GM20431 (cell line): ENCODE measurements around the gene SYPL2.

Experiments used
- in situ Hi-C: fragments of 300-500 bp; cut with MseI, MboI; formaldehyde crosslinking; loops from one replicate; pipeline ENCODE4 v1.15.0; 2020; ENCODE audit warnings: low sequenced_read_pairs; ENCODE audit not compliant: unreplicated experiment

The SYPL2 gene

DNA sequence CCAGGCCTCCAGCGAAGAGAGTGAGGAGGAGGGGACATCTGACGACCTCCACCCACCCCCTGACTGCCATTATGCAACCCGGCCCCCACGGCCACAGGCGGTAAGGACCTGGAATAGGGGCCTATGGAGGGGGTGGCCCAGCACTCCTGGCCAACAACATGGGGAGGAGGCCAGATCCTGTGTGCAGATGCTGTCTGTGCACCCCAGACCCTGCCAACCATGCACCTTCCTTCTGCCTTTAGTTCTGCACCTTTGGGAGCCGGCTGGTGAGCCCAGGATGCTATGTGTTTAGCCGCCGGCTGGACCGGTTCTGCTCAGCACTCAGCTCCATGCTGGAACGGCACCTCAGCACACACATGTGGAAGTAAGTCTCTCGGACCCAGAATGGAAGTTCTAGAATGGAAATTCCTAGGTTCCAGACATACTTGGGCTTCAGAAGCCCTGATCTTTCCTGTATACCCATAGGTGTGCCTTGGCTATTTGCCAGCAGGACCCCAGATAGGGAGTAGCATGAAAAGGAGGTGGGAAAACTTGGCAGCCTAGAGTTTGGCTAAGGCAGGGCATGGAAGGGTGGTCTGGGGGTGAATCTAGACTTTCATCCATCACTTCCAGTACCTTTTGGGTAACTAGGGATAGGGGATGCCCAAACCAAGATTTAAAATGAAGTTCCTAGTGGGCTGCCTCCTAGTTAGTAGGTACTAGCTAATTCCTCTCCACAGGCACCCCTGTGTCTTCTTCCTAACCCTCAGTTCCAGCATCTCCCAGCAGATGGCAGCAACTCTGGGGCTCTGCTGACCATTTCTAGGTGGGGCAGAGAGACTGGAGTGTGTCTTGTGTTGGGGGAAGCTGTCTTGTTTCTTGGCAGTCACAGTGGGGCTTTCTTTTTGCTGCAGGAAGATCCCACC lies 23.9 kb downstream of the SYPL2 start:
- in situ Hi-C loops: loop anchor here (5.0 kb wide), 1 partner anchor 42 kb away; no protein-coding TSS in a partner anchor

DNA sequence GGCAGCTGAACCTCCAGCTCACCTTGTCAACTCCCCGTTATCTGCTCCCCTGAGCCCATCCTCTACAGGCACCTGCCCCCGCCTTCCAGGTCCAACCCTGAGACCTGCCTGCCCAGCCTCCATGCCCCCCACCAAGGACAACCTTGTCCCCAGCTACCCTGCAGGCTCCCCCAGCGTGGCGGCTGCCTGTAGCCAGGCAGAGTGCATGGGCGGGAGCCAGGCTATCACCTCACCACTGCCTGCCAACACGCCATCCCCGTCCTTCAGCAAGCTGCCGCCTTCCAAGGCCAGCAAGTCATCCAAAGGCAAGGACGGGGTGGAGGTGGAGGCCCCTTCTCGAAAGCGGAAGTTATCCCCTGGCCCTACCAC lies 24.6 kb downstream of the SYPL2 start:
- in situ Hi-C loops: loop anchor here (5.0 kb wide), 1 partner anchor 41 kb away; no protein-coding TSS in a partner anchor

DNA sequence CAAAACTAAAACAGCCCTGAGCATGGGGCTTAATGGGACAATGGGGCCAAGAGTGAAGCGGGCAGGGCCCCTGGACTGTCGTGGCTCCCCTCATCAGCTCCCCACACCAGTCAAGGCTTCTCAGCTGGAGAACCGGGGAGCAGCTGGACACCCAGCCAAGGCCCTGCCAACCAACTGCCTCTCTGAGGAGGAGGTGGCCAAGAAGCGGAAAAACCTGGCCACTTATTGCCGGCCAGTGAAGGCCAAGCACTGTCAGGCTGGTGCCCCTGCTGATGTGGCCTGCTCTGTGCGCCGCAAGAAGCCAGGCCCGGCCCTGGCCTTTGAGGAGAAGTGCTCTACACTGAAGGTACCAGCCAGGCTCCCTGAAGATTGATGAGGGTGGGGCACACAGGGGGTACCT lies 25.0 kb downstream of the SYPL2 start:
- in situ Hi-C loops: loop anchor here (5.0 kb wide), 1 partner anchor 41 kb away; no protein-coding TSS in a partner anchor

DNA sequence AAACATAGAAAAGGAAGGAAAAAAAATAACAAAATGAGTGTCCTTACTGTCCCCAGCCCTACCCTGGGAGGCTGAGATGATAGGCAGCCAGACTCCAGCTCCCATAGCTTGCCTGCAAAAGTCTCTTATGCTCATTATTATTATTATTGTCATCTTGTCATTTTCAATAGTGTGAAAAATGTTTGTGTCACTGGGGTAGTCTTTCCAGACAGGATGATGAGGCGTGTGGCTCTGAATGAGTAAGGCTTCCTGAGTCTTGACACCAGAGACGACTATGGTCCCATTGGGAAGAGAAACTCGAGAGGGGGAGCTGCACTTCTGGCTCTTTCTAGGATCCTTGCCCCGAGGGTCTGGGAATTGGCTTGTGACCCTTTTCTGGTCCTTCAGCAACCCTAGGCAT lies 26.4 kb downstream of the SYPL2 start:
- in situ Hi-C loops: loop anchor here (5.0 kb wide), 1 partner anchor 40 kb away; no protein-coding TSS in a partner anchor

DNA sequence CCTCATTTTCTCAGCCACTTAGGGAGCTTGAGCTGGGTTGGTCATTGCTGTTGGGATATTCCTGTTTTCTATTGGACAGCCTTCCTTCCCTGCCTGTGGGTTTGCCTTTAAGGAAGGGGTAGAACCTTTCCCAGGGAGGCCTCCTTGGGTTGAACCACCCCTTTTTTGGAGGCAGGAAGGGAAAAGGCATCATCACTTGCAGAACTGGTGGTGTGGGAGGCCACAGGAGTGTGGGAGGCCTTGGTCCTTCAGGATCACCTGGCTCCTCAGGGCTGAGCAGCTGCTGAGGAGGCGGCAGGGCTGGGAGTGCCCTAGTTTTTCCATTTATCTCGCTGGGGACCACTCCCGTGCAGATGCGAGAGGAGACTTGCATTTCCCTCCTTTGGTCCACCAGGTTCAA lies 26.9 kb downstream of the SYPL2 start:
- in situ Hi-C loops: loop anchor here (5.0 kb wide), 1 partner anchor 39 kb away; no protein-coding TSS in a partner anchor

DNA sequence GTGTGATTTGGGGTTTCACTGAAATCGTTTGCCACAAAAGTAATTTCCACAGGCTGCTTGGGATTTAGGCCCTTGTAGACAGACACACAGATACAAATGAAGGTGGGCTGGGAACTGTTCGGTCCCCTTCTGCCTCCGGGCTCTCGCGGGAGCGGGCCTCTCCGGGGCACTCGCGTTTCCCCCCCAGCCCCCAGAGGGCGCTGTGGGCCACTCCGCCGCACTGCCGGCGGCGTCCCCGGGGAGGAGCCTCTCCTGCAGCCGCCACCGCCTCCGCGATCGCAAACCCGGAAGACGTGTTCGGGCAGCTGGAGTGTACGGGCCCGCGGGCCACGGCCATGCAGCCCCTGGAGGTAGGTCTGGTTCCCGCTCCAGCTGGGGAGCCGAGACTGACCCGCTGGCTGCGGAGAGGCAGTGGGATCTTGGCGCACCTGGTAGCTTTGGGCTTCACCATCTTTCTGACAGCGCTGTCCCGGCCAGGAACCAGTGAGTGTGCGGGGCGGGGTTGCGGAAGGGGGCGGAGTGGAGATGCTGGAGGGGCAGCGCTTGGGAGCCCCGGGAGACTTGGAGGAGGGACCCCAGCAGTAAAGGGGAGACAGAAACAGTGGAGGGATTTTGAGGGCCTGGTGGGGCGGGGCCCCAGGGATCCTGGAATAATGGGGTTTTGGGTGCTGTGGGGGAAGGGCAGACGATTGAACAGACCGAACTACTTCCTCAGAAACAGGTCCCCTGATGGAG lies 27.6 kb downstream of the SYPL2 start, which contains the start of gene CYB561D1:
Gene CYB561D1 (plus strand): TSS at position 290 of the 735 bp plus-strand sequence. CDS start 46 bp downstream, at position 336.
- in situ Hi-C loops: loop anchor here (5.0 kb wide), 1 partner anchor 38 kb away; no protein-coding TSS in a partner anchor

DNA sequence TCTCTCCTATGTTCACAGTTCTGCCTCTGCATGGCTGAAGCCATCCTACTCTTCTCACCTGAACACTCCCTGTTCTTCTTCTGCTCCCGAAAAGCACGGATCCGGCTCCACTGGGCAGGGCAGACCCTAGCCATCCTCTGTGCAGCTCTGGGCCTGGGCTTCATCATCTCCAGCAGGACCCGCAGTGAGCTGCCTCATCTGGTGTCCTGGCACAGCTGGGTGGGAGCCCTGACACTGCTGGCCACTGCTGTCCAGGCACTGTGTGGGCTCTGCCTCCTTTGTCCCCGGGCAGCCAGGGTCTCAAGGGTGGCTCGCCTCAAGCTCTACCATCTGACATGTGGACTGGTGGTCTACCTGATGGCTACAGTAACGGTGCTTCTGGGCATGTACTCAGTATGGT lies 29.4 kb downstream of the SYPL2 start:
- in situ Hi-C loops: no loop called here

DNA sequence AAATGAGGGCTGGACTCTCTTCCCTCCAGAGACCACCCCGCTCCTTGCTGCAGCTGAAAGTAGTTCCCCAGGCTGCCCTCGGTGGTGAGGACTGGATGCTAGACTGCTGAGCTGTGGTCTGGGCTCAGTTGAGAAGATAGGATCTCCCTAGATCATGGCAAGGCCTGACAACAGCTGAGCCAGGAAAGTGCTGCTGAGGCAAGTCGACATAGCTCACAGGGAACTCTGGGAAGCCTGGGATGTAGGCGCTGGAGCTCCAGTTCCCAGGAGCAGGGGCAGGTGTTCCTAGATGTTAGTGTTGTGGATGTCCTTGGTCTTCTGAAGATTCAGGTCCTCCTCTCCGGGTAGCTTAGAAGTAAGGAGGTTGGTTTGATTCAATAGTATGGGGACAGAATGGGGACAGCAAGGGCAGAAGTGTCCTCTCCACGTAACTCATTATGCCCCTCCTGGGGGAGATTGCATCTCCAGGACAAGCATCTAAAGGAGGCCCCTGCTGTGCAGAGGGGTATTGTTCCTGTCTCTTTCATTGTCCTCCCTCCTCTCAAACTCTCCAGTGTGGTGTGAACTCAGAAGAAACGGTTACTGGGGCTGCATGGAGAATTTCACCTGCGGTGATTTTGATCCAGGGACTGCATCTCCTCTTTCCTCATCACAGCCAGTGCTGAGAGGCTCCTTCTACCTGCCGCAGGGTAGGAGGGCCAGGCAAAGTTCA lies 31.3 kb downstream of the SYPL2 start:
- in situ Hi-C loops: no loop called here

DNA sequence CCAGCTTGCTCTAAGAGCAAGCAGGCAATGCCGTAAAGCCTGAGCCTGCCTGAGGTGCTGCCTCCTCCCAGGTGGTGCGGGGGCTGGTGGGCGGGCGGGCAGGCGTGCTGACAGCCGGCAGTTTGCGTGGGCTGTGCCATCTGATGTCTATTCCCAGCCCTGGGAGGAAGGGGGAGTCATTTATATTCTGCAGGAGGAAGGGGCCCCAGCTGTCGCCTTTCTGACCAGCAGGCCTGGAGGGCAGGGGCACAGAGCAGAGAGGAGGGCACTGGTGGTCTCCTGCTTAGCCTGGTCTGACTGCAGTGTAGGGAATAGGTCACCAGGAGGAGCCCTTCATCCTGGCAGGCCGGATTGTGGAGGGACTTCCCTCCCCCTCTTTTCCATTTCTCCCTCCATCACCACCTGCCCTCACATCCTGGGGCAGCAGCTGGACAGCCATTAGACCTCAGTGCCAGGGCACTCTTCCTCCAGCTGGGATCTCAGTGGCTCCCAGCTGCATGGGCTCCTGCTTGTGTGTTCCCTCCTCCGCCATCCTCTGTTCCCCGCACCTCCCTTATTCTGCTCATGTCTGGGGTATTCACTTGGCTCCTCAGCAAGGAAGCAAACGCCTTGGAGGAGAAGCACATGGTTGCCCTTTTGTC lies 31.9 kb downstream of the SYPL2 start:
- in situ Hi-C loops: no loop called here

DNA sequence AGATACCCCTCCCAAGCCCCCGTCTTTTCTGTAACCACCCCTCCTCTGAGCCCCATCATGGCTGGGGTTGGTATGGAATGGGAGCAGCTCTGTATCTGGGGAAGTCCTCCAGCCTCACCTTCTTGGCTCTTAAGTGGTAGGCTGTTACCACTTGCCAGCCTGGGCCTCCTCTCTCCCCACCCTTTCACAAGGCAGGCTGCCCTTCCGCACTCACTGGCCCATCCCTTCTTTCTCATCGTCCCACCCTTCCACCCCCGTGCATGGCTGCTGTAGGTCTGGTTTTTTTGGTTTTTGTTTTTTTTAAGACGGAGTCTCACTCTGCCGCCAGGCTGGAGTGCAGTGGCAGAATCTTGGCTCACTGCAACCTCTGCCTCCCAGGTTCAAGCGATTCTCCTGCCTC lies 32.7 kb downstream of the SYPL2 start:
- in situ Hi-C loops: no loop called here

DNA sequence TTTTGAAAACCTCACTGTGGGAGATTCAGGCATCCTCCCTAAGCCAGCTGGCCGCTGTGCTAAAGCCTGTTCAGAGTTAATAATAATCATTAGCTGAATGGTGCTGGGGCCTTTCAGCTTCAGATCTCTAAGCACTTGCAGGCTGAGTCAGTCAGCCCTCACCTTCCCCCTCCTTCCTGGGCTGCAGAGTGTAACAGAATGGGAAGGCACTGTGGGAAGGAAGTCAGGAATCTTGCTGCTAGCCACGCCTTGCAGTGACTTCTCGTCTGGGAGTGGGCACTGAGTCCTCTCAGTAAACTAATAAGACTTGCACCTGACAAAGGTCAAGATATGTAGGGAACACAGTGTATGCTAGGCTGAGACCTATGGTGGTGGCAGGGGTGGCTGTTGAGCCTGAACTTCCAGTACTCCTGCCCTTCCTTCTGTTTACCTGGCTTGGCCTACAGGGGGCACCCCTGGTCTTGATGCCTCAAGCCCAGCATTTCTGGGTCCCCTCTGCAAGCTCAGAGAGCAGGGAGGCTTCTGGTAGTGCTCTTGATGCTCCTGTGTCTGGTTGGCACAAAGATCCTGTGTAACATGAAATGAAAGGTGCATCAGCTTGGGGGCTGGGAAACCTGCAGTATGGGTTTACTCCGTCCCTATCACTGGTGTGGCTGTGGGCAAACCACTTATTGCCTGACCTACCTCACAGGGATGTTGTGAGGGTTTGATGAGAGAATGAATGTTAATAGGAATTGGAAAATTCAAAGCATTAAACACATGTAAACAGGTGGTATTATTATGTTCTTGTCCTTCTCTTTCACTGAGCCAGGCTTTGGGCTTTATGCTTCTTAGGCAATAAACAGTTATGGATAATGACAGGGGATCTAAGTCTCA lies 33.6 kb downstream of the SYPL2 start:
- in situ Hi-C loops: no loop called here

DNA sequence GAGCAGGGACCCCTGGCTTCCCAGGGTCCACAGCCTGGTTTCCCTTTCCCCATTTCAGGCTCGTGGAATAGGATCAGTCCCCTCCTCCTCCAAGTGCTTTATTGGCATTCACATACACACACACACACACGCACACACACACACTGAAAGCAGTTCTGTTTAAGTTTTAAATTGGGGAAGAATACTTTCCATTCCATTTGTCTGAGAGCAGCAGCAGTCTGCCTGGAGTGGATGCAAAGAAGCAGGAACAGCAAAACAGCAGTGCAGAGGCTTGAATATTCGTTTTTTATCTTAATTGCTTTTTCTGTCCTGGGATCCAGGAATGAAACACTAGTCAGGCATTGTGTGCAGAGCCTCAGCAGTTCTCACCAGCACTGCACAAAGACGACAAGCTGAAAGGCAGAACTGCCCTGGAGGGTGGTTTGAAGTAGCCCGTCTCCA lies 34.6 kb downstream of the SYPL2 start:
- in situ Hi-C loops: no loop called here

DNA sequence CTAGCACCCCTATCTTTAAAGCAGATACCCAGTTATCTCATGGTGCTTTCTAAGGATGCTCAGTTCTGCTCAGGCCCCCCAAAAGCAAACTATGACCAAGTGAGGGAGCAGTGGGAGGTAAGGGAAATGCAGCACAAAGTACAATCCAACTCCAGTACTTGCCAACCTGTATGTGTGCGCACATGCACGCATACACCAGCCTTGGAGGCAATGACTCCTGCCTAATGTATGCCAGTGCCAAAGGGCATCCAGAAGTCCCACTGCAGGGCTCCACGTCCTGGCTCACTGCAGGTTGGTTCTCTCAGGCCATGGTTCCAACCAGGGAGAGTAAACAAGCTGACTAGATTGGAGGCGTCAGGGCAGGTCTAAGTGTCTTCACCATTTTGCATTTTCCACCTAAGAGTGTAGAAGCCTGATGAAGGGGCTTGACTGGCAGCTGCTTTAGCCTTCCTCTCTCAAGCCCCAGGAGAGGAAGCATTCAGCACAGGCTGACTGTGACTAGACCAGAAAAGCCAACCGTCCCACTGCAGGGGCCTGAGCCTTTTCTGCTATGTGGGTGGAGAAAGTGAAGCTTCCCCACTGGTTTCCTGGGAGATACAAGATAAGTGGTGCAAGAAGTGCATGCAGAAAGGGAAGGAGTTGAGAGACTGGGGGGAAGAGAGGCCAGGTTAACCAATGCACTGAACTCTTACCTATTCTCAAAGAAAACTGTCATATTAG lies 35.5 kb downstream of the SYPL2 start:
- in situ Hi-C loops: no loop called here

DNA sequence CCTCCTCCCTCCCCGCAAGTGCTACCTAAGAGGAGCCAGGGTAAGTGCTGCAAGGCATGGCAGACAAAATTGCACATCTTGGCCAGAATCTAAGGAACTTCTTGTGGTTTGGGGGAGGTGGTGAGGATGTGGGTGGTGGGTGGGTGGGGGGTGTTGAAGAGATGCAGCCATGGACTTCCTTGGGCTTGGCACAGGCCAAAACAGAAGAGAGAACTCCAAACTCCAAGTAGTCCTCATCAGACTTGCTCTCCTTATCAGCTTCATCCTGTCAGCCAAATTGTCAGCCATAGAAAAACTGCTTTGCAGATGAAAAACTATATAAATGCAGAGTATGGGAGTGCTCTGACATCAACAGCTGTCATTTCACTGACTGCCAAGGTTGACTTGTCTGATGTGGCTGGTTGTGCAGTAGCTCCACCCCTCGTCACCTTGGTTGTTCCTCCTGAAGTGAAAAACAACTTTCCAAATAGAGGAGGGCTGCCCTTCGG lies 36.1 kb downstream of the SYPL2 start:
- in situ Hi-C loops: no loop called here

DNA sequence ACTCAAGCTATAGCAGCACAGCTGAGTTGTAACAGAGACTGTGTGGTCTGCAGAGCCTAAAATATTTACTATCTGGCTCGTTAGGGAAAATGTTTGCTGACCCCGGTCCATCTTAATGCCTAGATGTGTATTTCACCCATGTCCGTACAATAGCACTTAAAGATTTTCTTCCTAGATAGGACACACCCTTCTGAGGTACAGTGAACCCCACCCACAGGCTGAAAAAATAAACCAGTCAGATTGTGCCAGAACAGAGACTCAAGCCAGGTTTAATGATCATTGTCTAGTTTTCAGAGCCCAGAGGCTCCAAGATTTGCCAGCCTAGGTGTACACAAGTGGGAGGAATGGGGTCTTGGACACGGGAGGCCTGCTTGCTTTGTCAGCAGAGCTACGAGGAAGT lies 37.6 kb downstream of the SYPL2 start:
- in situ Hi-C loops: no loop called here

DNA sequence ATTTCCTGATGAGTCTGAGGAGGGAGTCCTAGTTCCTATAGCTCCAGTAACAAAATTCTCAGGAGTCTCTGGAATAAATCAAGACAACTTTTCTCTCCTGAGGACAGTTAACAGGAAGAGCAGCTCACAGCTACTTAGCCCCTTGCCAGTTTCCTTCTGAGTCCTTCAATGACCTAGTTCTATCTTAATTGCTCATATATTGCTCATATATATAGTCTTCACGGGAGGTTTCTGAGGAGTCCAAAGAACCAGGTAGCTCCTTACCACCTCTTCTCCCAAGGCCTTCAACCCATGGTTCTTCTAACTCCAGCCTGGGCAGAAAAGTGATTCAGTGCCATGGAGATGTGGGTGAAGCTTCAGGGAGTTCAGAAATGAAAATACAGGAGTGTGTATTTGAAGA lies 38.6 kb downstream of the SYPL2 start:
- in situ Hi-C loops: no loop called here

DNA sequence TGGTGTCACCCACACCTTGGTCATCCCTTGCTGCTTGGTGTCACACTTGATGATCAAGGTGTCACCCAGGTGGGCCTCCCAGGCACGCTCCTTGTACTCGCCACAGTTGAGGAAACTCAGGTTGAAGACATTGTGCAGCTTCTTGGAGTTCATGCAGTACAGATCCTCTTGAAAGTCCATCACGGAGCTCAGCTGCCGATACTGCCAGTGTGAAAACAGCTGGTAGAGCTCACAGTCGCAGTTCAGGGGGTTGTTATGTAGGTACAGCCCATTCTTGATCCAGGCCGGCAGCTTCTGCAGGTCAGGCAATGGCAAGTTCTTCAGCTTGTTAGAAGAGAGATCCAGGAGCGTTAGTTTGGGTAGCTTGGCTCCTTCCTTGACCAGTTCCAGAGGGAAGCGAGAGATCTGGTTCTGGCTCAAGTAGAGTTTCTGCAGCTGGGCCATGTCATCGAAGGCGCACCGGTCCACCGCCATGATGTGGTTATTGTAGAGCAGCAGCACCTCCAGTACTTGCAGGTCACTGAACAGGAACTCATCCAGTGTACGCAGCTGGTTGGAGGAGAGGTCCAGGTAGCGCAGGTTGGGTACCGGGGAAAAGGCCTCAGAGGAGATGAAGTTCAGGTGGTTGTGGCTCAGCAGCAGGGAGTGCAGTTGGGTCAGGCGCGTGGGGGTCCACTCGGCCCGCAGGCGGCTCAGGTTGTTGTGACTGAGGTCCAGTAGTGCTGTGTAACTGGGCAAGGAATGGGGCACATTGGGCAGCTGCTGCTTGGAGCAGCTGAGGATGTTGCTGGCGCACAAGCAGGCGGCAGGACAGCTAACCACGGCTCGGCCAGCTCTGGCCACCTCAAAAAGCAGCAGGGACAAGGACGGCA lies 41.9 kb downstream of the SYPL2 start:
- in situ Hi-C loops: no loop called here
